ACHN (cell line): Measurements from ENCODE around the gene RAB25.
A peak's percentile ranks its signal among the peaks of the same experiment; 100 is the strongest.
"Not testable (repeated sequence)": the region's sequence is repeated elsewhere in the genome, so short reads cannot be mapped to it uniquely, and the experiment has no call there.

Experiments used
- DNase-seq: peaks from one replicate; pipeline ENCODE4 v3.0.0-alpha.2; 2015
- in situ Hi-C: cut with HindIII; loops from 2 replicates; pipeline ENCODE4 v1.10.0; 2017; ENCODE audit warnings: low sequenced_read_pairs, low pct_ligation_motif_present, low pct_unique_long_range_greater_than_20kb

The RAB25 gene

GRCh38 chr1:156060937-156061636 lies at the start of gene RAB25:
RAB25 (plus strand) TSS chr1:156061160; CDS start chr1:156061401, 241 bp downstream.
- no peak for DNase-seq
- in situ Hi-C loops = no loop called here

GRCh38 chr1:156012051-156012817 lies 48.7 kb upstream of the RAB25 start:
- in situ Hi-C loops = no loop called here
- DNase-seq = no peak

GRCh38 chr1:156014829-156015228 lies 46.1 kb upstream of the RAB25 start:
- no peak for DNase-seq

GRCh38 chr1:156019946-156020292 lies 41.0 kb upstream of the RAB25 start:
- in situ Hi-C loops = no loop called here
- DNase-seq = no peak

More at GRCh38 chr1:156014829-156015228, 46.1 kb upstream of the RAB25 start:
- in situ Hi-C loops = no loop called here

- peak; percentile 95 for DNase-seq
- in situ Hi-C loops = no loop called here
These were observed 40.5 kb upstream of the RAB25 start, which contains the start of gene SSR2 for GRCh38 chr1:156020293-156021092. SSR2 (minus strand) TSS chr1:156020951; CDS start chr1:156020167, 784 bp downstream.

GRCh38 chr1:156021093-156021428 lies 39.9 kb upstream of the RAB25 start:
- no peak for DNase-seq
- in situ Hi-C loops = no loop called here

GRCh38 chr1:156021954-156022353 lies 39.0 kb upstream of the RAB25 start:
- DNase-seq = no peak
- in situ Hi-C loops = no loop called here

- DNase-seq = no peak
- in situ Hi-C loops = no loop called here
These were observed 36.2 kb upstream of the RAB25 start for GRCh38 chr1:156024801-156025200.

- DNase-seq = peak; percentile 53
- in situ Hi-C loops = no loop called here
These were observed 35.1 kb upstream of the RAB25 start for GRCh38 chr1:156025876-156026275.

GRCh38 chr1:156026588-156026987 lies 34.4 kb upstream of the RAB25 start:
- no peak for DNase-seq
- in situ Hi-C loops = no loop called here

- in situ Hi-C loops = no loop called here
- peak; percentile 27 for DNase-seq
These were observed 27.9 kb upstream of the RAB25 start for GRCh38 chr1:156033011-156033410.

GRCh38 chr1:156034991-156035390 lies 26.0 kb upstream of the RAB25 start:
- DNase-seq, in situ Hi-C loops: not testable (repeated sequence)

GRCh38 chr1:156042828-156043227 lies 18.1 kb upstream of the RAB25 start:
- no peak for DNase-seq
- in situ Hi-C loops = no loop called here

GRCh38 chr1:156045076-156045475 lies 15.9 kb upstream of the RAB25 start:
- in situ Hi-C loops = no loop called here
- DNase-seq = no peak

- in situ Hi-C loops = no loop called here
- no peak for DNase-seq
These were observed 12.2 kb upstream of the RAB25 start for GRCh38 chr1:156048663-156049258.

- in situ Hi-C loops = no loop called here
- DNase-seq = no peak
These were observed 10.6 kb upstream of the RAB25 start for GRCh38 chr1:156050376-156050775.

- DNase-seq = no peak
- in situ Hi-C loops = no loop called here
These were observed 9.8 kb upstream of the RAB25 start for GRCh38 chr1:156051011-156051725.
